Ureter (tissue), 1 donor: ENCODE measurements around the gene HEY2. TPM values are rescaled to one million over a fixed set of nuclear protein-coding genes. Genes with fewer than 3 reads are reported as not detected.
"Not testable (repeated sequence)": the region's sequence is repeated elsewhere in the genome, so short reads cannot be mapped to it uniquely, and the experiment has no call there.

Experiments
- DNase-seq: peaks from one replicate; pipeline ENCODE4 v3.0.0-alpha.2; 2020; ENCODE audit warnings: low spot score
- total RNA-seq: library from RNA; stranded (reverse); gene quantifications from one replicate; pipeline ENCODE4 v1.2.4, GENCODE V29; 2023
- donor health status: DM: yes; HTN: yes; CAD: no.

The HEY2 gene
- total RNA-seq = 2.0 TPM

DNA sequence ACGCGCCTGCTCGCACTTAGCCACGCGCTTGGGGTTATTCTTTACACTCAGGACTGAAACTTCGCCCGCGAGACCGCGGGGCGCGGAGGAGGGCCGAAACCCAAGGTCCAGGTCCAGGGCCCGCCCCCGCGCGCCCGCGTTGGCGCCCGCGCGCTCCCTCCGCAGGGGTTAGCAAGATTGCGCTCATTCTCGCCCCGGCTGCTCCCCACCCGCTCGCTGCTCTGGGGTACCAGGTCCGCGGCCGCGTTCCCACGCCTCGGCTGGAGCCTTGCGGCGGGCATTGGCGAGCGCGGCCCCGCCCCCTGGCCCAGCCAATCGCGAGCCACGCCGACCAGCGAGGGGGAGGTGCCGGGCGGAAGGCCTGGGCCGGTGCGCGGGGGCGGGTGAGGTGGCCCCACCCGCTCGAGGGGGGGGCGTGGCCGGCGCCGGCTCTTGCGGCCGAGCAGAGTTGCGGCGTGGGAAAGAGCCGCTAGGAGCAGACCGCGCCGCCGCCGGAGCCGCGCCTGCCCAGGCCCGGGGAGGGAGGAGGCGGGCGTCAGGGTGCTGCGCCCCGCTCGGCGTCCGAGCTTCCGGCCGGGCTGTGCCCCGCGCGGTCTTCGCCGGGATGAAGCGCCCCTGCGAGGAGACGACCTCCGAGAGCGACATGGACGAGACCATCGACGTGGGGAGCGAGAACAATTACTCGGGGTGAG is at the start of gene HEY2:
HEY2 (plus strand) TSS at position 460 of the 692 bp plus-strand sequence; CDS start at position 605, 145 bp downstream.
- peak; percentile 90 for DNase-seq

DNA sequence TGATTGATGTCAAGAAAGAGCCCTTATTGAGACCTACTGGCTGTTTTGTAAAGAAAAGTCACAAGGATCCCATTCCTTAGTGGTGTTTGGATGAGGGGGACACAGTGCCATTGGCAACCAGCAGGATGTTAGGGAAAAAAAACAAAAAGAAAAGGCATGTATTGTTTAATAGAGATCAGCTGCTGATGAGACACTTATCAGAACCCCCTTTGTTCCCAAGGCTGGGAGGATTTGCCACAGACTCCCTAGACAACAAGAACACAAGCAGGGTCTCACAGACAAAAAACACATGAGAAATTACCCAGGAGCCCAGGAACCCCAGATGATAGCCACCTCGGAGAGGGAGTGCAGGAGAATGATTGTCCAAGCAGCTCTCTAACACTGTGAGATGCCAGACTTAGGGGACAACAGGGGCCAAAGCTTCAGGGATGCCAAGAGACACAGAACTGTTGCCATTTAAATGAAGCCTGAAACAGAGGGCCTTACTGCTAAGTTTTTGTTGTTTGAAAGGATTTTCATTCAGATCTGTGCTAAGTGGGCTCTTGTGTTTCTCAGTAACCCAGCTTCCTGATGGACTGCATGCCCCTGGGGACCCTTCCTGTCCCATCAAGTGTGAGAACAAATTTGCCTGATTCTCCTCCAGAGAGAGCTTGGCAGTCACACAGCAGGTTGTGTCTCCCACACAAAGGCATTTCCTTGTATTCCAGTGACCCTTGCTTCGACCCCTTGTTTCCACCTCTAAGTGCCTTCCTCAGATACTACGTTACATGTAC is 48.7 kb upstream of the HEY2 start:
- no peak for DNase-seq

DNA sequence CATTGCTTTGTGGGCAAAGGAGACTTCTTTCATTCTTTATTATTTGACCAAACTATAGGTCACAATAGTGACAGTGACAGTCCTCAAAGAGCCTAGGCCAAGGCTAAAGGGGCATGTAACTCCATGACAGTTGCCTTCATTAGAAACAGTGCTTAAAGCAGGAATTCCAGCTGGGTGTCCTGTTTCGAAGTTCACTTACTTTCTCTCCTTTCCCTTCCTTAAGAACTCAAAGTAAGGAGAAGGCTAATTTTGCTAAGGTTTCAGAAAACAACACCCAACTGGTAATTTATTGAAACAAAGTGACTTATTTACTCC is 48.1 kb upstream of the HEY2 start:
- DNase-seq = no peak

DNA sequence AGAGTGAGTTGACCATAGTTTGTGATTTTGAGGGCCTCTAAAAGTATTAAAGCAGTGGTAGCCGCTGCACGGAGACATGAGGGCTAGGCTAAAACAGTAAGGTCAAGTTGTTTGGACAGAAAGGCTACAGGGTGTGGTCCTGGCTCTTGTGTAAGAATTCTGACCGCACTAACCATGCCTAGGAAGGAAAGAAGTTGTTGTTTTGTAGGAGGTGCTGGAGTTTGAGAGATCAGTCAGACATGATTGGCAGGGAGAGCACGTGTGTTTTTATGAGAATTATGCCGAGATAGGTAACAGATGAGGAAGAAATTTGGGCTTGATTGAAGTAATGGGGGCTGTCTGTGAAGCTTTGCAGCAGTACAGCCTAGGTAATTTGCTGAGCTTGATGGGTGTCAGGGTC is 45.5 kb upstream of the HEY2 start:
- not testable (repeated sequence) for DNase-seq

DNA sequence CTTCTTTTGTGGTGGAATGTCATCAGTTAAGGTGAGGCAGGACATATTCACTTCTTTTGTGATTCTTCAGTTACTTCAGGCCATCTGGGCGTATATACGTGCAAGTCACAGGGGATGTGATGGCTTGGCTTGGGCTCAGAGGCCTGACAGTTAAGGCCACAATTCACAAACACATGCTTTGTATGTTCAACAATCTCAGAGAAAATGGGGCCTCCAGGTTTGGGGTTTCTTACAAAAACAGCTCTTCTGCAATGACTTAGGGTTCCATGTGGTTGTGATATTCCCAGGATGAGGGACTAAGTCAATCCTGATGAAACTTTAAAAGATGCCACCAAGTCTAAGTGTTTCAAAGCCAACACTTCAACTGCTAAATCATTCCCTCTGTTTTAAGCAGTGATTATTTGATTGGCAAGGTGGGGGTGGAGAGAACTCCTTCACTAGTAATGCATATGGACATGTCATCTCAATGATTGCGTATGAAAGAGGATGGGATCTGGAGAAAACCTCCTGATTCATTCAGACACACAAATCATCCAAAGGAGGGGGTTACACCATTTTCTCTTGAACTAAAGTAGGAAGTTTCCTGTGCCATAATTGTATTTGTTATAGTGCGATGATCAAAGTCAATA is 41.7 kb upstream of the HEY2 start:
- DNase-seq = no peak

DNA sequence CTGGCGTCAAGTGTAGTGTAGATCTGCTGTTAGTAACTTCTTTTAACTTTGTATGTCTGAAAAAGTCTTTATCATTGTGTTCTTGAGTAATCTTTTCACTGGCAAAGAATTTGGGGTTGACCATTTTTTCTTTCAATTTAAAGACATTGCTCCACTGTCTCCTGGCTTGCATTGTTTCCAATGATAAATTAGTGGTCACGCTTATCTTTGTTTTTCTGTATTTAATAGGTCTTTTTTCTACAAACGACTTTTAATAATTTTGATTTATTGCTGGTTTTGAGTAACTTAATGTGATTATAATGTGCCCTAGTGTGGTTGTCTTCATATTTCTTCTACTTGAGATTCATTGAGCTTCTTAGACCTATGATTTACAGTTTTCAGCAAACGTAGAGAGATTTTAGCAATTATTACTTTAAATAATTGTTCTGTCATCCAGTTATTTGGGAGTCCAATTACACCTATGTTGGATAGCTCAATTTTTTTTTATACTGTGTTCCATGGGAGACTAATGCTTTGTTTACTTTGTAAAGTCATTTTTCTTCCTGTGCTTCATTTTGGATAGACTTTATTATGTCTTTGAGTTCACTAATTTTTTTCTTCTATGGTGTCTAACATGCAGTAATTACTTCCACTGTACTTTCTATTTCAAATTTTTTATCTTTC is 38.3 kb upstream of the HEY2 start:
- no peak for DNase-seq

DNA sequence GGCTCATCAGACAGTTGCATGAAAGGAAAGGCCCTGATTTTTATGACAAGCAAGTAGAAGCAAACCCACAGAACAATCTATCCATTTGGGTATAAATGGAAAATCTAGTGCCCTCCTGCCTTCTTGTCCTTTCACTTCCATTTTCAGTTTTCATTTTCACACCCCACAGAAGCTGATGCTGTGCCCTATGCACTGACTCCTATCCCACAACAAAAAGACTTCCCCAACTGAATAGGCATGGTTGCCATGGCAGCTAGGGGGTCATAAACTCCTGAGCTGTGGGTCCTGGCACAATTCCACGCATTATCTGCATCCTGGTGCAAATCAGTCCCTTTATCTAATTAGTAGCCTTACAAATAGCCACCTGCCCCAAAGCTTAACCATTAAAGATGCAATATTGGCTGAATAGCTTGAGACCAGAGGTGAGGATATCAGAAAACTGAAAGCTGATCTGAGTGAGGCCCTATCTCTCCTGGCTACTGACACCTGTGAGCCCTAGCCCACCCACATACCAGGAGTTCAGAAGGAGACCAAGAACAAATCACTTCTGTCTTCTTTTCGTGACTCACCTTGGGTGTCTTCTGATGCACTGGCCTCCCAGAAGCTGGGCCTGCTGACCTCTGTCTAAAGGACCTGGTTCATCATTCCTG is 34.9 kb upstream of the HEY2 start:
- DNase-seq = no peak

DNA sequence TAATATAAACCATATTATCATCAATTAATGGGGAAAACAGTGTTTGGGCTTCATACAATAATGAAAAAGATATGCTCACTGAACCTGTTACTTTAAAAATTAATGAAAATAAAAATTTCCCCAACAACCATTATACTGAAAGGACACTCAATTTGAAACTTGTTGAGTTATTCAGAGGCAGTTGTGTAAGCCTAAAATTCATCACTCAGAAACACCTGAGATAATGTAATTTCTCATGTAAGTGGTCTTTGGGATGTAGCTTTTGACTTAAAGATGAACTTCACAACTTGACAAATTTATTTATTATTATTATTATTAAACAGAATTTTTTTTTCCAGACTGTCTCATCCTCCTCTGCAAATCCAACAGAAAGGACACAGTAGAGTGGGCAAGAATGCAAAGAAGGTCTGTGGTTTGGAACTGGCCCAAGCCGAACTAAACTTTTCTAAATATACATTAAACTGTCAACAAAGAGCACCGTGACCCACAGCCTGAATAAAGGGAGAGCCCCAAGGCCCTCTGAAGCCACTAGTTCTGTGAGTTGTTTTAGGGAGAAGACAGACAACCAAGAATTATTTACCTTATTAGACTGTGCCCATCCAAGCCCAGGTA is 32.2 kb upstream of the HEY2 start:
- no peak for DNase-seq

DNA sequence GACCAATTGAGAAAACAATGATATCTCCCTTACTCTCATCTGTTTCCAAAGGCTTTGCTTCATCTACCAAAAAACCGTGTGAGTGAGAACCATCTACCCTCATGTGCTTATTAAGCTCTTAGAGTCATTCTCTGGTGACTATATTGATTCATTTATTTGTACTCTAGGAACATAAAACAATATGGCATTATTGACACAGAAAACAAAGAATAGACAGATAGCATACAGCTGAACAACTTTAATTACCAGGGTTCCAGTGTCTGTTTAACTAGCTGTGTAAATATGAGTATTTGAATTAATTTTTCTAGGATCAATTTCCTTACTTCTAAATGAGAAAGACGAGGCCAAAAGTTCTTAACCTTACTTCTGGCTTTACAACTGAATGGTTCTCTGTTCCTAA is 31.3 kb upstream of the HEY2 start:
- DNase-seq = no peak

DNA sequence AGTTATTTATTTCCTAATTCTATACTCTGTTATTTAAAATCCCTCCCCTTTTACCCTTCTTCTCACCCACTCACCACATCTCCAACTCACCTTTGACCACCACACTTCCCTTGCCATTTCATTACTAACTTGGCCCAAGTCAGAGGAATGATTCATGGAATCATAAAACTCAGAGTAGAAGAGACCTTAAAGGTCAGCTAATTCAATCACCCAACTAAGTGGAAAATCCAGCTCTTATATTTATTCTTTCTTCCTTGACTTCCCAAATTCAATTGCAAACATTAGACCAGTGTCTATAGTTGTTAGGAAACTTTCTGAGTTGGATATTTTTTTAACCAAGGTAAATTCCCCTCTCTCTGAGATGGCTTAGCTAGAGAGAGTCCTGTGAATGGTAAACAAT is 26.5 kb upstream of the HEY2 start:
- no peak for DNase-seq

DNA sequence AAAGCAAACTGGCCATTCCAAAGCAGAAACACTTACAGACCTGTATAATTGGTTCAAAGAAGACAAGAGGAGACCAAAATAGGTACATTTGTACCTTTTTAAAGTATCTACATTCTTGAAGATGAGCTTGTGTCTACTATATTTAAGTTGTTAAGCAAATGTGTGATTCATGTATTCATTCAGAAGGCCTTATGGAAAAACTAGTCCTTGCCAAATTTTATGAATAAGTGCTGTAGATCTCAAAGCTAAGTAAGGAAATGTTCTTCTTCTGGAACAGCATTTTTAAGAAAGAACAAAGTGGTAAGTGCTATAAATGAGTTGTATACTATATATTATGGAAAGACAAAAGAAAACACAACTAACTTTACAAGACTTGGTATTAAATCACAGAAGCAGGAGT is 22.2 kb upstream of the HEY2 start:
- no peak for DNase-seq

DNA sequence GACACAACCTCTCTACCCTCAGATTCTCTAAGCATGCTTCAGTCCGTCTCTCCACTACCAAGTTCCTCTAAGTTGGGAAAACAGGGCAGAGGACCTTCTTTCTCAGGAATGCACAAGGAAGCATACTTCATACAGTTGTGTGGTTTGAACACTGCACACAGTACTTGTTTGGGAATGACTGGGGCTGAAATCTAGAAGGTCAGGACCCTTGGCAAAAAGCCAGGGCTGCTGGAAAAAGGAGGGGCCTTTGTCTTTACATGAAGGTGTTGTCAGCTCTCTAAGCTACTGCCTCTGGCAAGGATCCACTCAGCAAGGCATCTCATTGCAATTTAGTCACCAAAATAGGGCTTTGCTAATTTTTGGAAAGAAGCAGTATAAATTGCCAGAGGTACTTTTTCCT is 20.7 kb upstream of the HEY2 start:
- DNase-seq = no peak

DNA sequence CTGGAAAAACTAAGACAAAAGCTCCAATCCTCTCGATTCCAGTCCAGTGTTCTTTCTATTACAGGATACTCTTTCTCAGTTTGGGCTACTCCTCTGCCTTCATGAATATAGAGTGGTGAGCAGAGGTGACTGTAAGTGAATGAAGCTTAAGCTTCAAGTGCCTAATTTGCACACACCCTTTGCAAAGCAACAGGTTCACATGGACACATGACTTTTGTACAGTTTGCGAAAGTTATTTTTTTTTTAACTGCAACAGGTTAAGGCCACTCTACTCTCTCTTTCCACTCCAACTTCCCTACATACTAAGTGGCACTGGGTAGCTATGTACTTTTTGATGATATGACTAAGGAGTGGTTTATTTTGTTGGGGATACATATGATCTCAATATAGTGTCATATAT is 19.4 kb upstream of the HEY2 start:
- DNase-seq = no peak

DNA sequence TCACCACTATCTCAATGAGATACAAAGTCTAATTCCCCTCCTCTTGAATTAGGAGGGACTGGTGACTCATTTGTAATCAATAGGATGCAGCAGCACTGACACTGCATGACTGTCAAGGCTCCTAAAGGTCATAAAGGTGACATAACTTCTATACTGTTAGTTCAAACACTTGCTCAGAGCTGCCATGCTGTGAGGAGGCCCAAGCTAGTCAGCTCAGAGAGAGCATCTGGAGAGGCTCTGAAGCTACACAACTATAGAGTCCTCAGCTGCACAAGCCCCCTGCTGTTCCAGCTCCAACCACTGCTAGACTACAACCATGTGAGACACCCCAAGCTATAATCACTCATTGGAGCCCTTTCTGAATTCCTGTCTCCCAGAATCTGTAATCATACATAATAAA is 17.0 kb upstream of the HEY2 start:
- no peak for DNase-seq

DNA sequence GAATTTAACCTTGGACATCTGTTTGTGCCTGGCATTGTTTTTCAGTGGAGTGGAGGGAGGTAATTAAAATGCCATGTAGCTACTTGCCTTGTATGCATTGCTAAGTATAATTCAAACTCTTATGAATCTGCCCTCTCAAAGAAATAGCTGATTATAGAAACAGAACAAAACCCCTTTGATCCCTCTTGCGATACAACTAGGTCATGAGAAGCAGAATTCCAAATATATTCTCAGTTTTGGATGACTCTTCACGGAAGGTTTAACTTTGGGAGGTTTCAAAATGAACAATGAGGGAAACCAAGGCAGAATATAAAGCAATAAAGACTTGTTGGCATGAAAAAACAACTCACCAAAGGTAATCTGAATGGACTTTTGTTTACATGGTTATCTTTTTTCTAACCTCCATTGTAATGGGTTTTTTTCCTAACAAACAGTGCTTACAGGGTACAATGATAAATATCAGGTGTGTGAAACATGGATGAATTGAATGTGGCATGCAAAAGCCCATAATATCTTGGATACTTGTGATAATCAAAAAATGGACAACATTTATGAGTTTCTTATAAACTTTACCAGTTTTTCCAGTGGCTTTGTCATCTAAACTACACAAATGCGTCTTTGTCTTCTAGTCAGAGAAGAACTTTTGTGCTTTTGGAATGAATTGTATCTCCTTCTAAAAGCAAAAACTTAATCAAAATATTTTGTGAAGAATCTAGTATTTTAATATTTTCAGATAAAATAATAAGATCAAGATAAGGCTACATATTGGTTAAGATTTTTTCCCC is 15.7 kb upstream of the HEY2 start:
- DNase-seq = no peak

DNA sequence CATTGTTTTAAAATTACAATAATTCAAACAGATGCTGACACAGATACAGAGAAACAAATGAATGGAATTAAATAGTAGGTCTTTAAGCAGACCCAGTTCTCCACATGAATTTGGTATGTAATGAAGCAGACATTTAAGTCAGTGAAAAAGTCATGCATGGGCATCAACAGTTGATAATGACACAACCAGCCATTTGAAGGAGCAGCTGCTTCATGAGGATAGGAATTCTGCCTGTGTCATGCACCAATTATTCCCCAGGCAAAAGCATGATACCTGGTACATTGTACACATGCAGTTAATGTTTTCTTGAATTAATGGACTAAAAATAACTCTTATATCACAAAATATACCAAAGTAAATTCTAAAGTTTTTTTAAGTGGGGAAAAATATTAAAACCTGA is 11.2 kb upstream of the HEY2 start:
- DNase-seq = no peak

DNA sequence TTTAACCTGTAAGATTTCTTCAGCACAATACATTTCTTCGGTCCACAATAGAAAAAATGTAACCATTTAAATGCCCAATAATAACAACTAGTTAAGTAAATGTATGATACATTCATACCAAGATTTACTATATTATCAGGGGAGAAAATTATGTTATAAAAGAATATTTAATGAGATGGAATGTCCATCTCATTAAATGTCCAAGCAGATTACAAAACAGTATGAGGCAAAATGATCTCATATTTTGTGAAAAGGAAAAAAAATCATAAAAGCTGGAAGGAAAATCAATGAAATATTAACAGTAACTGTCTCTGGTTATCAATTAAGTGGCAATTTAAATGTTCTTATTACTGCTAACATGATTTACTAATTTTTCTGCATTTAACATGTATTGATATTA is 10.1 kb upstream of the HEY2 start:
- no peak for DNase-seq

DNA sequence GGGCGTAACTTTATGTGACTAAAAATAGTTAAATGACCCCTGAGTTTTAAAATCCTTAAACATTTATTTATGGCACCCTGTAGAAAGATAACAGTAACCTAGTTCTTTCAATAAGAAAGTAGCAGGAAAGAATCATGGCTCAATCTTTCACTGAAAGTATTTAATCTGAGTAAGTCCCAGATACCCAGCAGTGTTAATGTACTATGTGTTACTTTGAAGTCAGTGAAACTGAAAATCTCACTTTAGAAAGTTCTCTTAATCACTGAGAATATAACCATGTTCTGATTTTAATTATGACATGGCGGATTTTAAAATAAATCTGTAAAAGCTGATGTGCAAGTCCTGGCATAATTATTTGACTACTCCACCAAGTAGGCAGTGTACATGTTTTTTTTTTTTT is 8.1 kb upstream of the HEY2 start:
- DNase-seq = no peak

DNA sequence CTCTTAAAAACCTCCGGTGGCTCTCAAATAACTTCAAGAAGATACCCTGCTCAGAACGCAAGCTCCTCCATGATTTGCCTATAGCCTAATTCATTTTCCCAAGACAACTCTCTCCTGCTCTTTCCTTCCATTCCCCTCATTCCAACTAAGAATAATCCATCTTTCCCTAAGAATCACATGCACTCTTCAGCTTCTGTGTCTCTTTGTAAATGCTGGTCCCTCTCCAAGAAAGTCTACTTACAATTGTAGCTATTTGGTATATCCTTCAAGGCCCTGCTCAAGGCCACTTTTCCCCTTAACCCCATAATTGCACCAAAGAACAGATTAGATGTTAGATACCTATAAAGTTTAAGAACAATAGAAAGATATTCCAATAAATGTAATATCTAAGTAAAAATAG is 7.4 kb upstream of the HEY2 start:
- no peak for DNase-seq

DNA sequence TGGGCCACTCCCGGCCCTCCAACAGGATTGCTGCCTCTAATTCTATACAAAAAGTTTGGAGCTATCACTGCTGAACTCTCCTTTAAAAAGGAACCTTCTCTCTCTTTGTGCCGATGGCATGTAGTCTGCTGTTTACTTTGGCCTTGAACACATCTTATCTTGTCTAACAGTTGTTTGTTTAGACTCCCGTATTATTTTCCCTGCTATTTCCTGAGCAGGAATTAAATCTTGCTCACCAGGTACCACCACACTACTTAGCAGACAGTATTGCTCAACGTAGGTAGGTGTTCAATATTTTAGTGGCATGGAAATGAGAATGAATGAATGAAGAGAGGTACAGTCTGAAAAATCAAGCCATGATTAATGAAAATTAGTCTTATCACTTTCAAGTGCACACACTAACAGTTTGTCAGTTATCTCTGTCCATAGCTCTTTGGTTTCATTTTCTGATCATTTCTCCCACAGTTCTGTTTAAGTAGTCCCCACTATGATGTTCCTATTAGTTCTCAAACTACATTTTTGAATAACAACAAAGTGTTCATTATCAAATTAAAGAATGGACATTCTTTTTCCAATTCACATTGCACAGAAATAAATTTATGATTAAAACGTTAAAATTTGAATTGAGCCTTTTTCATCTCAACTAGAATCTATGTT is 6.8 kb upstream of the HEY2 start:
- no peak for DNase-seq
